ENCODE results near the gene GPC5.

GPC5 gene

GRCh38 chr13:91601273-91601672, 202.9 kb downstream of the GPC5 start:
- DNase-seq = no peak

DNA sequence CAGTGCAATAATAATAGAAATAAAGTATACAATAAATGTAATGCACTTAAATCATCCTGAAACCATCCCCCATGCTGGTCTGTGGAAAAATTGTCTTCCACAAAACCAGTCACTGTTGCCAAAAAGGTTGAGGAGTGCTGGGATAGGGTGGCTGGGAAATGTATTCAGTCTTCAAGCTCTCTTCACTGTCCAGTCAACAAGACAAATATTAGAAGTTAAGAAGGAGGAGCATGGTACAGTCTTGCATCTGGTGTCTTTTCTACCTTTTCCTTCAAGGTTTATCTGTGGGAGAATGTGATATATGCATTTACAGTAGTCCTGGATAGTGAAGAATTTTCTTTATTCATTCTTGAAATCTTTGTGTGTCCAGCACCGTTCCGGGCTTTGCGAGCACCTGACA, 203.4 kb downstream of the GPC5 start:
- no peak for DNase-seq

DNA sequence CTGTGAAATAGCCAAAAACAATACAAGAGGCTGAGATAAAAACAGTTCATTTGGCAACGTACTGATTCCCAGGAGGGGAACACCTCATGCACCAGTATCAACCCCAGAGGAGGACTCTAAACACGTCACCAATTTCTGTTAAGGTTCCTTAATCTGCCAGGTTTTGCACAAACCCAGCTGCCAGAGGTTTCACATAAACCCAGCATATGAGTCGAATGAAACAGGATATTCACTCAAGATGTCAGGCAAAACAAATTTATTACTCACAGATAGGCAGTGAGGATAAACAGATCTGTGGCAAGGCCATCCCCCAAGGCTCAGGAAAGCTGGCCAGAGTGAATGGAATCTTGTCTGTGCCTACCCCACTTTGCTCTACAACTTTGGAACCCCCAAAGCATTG, 210.9 kb downstream of the GPC5 start:
- no peak for DNase-seq

DNA sequence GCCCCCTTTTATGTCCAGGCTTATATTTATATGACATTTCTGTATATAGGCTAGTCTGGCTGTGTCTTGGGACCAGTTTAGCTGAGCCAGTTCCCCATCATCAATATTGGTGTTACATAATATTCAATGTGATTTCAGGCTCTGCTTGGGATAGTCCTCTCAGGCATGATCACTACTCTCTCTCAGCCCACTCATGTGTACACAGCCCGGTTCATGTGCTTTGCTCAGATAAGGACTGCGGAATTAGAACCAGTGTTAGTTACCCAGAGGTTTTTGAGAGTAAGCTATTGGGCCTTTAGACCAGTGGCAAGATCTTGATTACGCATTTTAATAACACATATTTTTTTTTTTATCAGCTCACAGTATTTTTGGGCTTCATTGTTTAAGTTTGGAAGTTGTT, 219.9 kb downstream of the GPC5 start:
- no peak for DNase-seq

DNA sequence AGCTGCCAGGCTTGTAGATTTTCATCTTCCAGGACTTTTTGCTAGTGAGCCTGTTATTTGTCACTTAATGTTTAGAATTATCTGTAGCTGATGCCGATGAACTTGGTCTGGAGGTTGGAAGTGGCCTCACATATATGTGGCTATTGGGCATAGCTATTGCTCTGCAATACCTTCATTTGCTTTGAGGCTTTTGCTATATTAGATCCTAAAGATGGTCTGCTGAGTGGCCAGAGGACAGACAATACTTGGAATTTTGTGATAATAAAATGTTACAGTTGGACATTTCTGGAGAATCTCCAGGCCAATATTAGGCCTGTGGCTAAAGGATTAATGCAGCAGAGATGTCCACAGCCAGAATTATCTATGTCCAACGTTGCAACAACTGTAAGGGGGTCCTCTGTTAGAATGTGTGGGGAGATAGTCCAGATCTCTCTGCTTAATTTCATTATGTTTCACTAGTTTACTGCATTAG, 222.3 kb downstream of the GPC5 start:
- no peak for DNase-seq

GRCh38 chr13:91621161-91621560, 222.7 kb downstream of the GPC5 start:
- DNase-seq = no peak

GRCh38 chr13:91621963-91622362, 223.5 kb downstream of the GPC5 start:
- DNase-seq = no peak

DNA sequence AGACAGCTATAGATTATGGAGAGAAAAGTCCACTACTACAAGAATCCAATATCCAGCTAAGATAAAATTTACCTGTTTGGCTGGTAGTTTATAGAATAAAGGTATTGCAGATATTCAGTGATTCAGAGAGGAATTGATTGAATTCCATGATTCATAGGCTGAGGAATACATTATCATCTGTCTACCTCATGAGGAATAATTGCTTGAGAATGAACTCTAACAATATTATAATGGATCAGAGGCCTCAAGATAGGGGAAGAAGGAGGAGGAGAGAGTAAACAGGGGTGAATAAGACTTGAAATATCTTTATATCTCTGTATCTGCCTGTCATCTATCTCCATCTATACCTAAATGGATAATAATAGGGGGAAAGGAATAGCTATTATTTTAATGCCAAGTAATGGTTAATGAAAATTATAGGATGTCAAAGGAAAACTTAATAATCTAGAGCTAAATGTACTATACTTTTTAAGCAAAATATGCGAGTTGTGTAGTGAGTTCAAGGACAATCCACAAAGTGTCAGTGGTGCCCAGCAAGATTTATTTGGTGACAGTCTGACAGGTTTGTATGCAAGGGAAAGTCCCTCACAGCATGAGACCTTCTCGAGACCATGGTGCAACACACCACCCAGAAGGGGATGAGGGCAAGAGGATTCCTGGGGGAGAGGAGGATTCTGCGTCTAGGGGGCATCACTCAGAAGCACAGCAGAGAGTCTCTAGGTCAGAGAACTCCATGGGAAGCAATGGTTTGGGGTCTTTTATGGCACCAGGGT, 224.5 kb downstream of the GPC5 start:
- DNase-seq = no peak

GRCh38 chr13:91627952-91628739, 229.7 kb downstream of the GPC5 start:
- DNase-seq = no peak

DNA sequence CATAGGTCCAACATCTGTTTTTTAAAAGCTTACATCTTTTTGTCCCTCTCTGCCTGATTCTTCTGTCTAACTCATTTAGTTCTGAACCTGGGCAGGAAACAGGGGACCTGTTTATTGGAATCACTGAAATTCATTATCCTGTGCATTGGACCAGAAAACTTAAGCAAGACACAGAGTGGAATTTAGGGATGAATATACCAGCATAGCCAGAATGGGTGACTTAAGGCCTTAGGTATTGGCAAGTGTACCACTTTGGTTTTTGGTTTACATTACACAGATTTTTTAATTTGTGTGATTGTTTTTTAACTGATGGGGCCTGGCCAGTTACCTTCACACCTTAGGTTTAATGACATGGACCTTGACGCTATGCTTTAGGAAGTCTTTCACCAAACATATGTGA, 232.5 kb downstream of the GPC5 start:
- DNase-seq = no peak

GRCh38 chr13:91632086-91632485, 233.7 kb downstream of the GPC5 start:
- DNase-seq = no peak

- no peak for DNase-seq
Measured at GRCh38 chr13:91639330-91639729, 240.9 kb downstream of the GPC5 start.

DNA sequence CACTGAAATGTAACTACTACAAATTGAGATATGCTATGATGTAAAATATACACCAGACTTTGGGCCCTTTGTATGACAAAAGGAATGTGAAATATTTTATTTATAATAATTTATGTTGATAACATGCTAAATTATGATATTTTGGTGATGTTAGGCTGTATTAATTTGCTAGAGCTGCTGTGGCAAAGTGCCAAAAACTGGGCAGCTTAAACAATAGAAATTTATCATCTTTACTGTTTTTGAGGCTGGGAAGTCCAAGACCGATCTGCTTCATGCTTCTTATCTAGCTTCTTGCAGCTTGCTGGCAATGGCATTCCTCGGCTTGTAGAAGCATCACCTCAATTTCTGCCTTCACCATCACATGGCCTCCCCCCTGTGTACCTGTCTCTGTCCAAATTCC, 245.0 kb downstream of the GPC5 start:
- DNase-seq = no peak

DNA sequence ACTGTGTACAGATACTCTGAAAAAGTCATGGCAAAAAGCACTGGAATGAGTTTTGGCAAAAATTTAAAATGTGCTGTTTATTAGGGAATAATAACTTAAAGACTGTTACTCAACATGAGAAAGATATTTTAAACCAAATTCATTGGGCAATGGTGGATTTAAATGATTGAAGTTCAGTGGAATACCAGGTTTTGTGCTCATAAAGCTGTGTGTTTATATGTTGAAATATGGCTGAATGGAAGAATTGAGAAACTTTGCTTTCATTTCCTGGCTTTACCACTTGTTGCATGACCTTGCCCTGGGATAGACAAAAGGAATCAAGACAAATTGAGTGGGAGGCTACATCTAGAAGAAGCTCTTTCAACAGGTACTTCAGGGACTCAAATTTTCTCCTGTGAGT, 246.4 kb downstream of the GPC5 start:
- DNase-seq = no peak

GRCh38 chr13:91647361-91647990, 249.1 kb downstream of the GPC5 start:
- no peak for DNase-seq

DNA sequence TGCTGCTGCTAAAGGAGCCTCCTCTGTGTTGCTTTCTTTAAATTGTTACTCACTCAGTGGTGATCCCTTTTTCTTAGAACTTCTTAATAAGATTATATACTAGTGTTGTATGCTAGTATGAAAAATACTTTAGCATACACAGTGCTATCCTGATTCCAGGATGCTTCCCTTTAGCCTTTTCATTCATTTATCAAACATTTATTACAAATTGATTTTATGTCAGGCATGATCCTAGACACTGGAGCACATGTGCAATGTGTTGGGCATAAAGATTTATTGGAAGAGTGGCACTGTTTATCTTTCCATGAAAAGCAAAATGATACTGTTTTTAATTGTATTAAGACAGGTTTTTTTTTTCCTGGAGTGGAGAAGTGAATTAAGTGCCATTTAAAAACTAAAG, 249.6 kb downstream of the GPC5 start:
- no peak for DNase-seq

GRCh38 chr13:91649456-91649855, 251.0 kb downstream of the GPC5 start:
- no peak for DNase-seq

DNA sequence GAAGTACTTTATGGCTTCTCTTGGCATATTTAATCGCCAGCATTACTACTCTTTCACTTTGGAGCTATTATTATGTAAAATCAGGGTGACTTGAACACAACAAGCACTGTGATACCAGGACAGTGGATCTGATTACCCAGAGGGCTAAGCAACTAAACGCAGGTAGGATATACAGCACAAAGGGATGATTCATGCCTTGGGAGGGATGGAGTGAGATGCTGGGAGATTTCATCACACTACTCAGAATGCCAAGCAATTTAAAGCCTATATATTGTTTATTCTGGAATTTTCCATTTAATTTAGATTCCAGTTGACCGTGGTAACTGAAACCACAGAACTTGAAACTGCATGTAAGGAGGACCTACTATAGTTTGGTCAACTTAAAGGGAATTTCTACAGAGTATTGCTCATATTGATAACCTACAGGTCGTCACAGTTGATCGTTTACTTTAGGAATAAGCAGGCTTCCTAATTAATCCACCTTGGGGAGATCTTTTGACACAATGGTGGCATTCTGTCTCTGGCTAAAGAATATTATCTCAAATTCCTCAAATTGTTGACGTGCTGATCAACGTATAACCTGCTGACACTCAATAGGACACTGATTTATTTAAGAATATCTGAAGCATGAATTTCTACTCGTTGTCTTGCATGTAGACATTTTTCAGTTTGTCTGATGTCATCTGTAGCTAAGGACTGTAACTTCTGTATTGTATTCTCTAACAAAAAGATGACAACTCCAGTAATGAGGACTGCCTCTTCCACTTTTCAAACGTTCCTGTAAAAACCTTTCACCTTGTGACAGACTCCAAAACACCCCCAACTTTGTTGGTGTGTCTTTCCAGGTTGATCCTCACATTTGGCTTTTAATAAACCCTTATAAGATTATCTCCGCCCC, 254.2 kb downstream of the GPC5 start:
- DNase-seq = no peak

GRCh38 chr13:91655731-91656130, 257.3 kb downstream of the GPC5 start:
- DNase-seq = no peak

GRCh38 chr13:91657283-91657682, 258.9 kb downstream of the GPC5 start:
- DNase-seq = no peak

GRCh38 chr13:91659256-91660075, 261.0 kb downstream of the GPC5 start:
- DNase-seq = no peak

- no peak for DNase-seq
Measured at GRCh38 chr13:91660076-91660415, 261.6 kb downstream of the GPC5 start.

All from NCI-H1048 (cell line).